Left cardiac atrium (tissue), 4 donors: ENCODE results near the gene SLC25A22. TPM values are rescaled to one million over a fixed set of nuclear protein-coding genes. Genes with fewer than 3 reads are reported as not detected.

Experiments used
- ATAC-seq, 2 donors: fragments of 200-7000 bp; cut with Tn5 transposase; one replicate each; pipeline ENCODE4 v1.9.1; 2020; ENCODE audit warnings: mild to moderate bottlenecking in 2 of 2, moderate library complexity in 2 of 2
- DNase-seq: peaks from one replicate; pipeline ENCODE4 v3.0.0-alpha.2; 2020
- intact Hi-C, 2 donors: fragments of 100-400 bp; cut with DNase I; formaldehyde crosslinking; loops; one replicate each; pipeline versions ENCODE4 v1.14.1 to v1.15.1; 2022 to 2023
- total RNA-seq, 2 donors: library from RNA; stranded (reverse); fragmentation: NEBNext Ultra II Directional; extraction: Animal tissue kit (Norgen Biotek cat#: 25700); gene quantifications; one replicate each; pipeline ENCODE4 v1.2.1, GENCODE V29; 2021
- donor health status: DM: no; HTN: yes; CAD: no.
- donor health status: DM: no; HTN: yes; CAD: no; lungs with severe emphysema.
- donor health status: DM: yes; HTN: yes; CAD: no.
- donor health status: Dilated cardiomyopathy.

Gene SLC25A22
- total RNA-seq, 2 donors from 2014 or later = 6.5 to 11.6 TPM

DNA sequence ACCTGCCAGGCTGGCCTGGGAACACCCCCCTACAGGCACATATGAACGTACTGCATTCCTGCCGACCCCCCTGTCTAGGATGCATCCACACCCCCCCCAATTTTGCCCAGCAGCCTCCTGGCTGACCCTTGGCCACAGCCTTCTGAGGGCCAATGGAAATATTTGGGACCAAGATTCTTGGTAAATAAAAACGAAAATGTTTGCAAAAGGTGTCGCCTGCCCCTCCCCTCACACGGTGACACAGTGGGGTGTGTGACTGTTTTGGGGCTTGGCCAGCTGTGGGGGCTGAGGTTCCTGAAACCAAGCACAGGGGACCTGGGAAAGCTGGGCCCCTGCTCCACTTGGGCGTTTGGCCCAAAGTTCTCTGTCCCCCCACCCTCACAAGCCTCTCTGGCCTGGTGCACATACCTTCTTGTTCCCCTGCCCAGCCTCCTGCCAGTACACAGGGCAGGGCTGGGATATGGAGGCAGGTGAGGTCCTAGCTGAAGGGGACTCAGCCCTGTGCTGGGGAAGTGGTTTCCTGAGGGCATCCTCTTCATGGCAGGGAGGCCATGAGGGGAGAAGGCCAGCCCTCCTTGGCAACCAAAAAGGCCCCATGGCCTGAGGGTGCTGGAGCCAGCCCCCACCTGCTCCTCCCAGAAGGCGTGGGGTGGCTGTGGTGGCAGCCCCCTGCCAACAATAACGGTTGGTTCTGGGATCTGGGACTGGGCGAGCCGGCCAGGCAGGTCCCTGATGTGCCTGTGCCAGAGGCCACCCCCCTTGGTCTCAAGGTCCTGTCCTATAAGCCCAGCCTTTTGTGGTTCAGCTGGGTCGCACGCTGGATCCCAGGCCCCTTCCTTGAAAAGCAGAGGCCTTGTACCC is 27.5 kb upstream of the SLC25A22 start:
- intact Hi-C loops = no loop called here
- DNase-seq (no peak), ATAC-seq (no peak)

DNA sequence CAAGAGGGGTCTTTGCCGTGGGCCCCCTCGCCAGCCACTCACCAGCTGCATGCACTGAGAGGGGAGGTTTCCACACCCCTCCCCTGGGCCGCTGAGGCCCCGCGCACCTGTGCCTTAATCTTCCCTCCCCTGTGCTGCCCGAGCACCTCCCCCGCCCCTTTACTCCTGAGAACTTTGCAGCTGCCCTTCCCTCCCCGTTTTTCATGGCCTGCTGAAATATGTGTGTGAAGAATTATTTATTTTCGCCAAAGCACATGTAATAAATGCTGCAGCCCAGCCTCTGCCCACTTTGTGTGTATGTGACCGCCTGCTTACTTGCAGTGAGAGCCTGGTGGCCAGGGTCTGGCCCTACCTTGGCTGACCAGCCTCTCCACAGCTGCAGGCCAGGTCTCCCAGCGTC is 26.9 kb upstream of the SLC25A22 start:
- DNase-seq = no peak
- intact Hi-C loops = no loop called here
- no peak for ATAC-seq

GRCh38 chr11:824292-824880 is 26.3 kb upstream of the SLC25A22 start:
- ATAC-seq = no peak
- DNase-seq = no peak
- intact Hi-C loops = no loop called here

GRCh38 chr11:823441-824291 is 25.6 kb upstream of the SLC25A22 start:
- ATAC-seq (no peak), DNase-seq (no peak)
- intact Hi-C loops = no loop called here

DNA sequence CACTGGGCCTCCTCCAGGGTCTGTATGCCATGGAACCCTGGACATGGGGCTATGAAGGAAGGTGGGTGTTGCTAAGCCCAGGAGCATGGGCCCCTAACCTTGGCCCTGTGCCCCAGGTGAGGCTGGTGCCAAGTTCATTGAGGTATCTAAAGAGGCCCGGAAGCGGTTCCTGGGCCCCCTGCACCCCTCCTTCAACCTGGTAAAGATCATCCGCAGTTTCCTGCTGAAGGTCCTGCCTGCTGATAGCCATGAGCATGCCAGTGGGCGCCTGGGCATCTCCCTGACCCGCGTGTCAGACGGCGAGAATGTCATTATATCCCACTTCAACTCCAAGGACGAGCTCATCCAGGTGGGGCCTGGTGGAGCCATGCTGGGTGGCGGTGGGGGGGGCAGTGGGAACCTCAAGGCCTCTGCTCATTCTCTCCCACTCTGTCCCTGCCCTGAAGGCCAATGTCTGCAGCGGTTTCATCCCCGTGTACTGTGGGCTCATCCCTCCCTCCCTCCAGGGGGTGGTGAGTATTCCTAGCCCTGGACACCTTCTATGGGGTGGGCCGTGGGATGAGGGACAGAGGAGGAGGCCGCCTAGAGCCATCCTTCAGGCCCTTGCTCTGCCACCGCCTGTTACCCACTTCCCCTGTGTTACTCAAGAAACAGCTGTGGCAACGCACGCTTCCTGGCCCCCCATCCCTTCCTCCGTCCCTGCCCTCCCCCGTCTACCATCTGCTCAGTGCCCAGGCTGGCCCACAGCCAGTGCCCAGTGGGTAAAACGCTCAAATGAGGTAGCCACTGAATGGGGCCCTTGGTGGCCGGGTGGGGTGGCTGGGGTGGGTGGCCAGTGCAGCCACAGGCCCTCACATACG is 23.7 kb upstream of the SLC25A22 start:
- intact Hi-C loops = no loop called here
- DNase-seq (no peak), ATAC-seq (peak in 1 of 2 donors; percentile 2)

GRCh38 chr11:820655-821511 is 22.8 kb upstream of the SLC25A22 start:
- DNase-seq (peak; percentile 80), ATAC-seq (peak; percentile 34 to 42)
- intact Hi-C loops = no loop called here

DNA sequence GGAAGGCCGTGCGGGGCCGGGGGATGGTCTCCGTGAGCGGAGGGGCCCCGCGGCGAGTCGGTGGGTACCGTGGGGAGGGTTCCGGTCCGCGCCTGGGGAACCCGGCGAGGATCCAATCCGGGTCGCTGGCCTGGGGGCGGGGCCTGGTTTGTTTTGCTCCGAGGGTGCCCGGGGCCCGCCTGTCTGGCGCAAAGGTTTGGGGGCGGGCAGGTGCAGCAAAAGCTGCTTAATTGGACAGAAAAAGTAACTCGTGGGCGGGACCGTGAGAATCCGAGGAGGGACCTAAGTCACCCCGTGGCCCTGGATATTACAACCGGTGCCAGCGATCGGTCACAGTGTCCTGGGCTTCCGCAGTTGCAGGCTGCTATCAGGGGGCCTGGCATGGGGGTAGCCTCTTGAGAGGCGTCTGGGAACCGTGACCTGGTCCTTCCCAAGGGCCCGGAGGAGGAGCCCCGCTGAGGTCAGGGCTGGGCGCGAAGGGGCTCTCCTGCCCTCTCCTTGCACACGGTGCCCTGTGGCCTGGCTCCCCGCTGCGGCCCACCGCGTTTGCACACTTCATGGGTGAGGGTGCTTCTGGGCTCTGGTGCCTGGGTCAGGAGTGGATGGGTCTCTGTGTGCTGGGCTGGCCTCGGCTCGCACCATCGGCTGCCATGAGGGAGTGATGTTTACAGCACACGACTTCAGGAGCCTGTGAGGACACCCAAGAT is 22.0 kb upstream of the SLC25A22 start:
- intact Hi-C loops = no loop called here
- ATAC-seq (peak; percentile 69), DNase-seq (peak; percentile 92)

DNA sequence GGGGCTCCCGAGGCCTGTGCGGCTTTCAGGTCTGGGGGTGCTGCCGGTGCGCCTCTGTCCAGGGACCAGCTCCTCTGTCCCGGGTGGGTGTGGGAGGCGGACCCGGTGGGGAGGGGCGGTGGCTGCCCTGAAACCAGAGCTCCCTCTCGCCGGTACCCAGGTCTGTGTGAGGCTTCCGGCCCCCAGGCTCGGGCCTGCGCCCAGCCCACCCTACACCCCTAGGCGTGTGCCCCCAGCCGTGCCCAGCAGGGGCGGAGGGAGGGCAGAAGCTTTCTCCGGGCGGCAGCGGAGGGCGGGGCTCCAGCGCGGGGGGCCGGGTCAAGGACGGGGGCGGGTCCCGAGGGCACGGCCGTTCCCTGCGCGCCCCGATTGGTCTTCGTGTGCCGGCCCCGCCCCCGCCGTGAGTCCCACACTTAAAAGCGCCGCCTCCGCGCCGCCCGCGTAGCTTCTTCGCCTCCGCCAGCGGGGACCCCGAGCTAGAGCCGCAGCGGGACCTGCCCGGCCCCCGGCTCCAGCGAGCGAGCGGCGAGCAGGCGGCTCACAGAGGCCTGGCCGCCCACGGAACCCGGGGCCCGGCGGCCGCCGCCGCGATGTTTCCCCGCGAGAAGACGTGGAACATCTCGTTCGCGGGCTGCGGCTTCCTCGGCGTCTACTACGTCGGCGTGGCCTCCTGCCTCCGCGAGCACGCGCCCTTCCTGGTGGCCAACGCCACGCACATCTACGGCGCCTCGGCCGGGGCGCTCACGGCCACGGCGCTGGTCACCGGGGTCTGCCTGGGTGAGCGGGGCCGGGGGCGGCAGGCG is 21.2 kb upstream of the SLC25A22 start:
- DNase-seq (peak; percentile 94), ATAC-seq (peak; percentile 85 to 88)
- intact Hi-C loops = no loop called here

DNA sequence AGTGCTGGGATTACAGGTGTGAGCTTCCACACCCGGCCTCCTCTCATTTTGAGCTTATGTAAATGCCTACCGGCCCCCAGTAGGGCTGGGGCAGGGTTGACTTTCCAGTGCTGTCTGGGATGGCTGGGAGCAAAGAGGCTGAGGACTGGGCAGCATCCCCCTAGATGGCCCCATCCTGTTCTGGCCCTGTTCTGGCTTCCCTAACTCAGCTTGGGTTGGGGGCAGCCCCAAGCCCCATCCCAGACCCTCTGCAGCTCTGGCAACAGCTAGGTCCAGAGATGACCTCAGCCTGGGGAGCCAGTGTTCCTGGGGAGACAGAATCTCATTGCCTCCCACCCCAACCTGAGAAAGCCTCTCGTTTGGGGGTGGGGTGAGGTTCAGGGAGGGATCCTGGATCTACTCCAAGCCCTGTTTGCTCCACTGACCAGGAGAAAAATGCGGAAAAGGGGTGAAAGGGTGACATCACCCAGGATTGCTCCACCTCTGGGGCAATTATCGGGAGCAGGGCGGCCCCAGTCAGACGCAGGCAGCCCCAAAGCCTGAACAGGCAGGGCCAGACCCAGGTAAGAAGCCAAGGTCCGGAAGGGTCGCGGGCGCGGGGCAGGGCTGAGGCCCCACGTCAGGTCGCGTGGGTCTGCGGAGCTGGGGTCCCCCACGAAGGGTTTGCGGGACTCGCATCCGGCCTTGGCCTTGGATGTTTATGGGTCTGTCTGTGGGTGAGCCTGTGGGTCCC is 20.5 kb upstream of the SLC25A22 start, which contains the start of gene PNPLA2:
TSS of gene PNPLA2 (plus strand) at position 519 of the 733 bp plus-strand sequence. CDS start 805 bp downstream, outside the sequence.
- DNase-seq = no peak
- intact Hi-C loops = no loop called here
- peak; percentile 2 for ATAC-seq

DNA sequence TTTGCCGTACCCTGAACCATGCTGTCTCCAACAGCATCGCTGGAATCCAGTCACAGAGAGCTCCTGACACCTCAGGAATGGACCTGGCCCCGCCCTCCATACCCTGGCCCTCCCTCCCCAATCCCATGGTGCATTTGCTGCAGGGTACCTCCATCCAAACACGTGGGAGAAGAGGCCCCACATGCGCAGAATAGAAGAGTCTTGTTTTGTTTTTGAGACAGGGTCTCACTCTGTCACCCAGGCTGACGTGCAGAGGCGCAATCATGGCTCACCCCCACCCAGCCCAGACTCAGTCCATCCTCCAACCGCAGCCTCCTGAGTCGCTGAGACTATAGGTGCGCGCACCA is 18.3 kb upstream of the SLC25A22 start:
- no peak for DNase-seq
- intact Hi-C loops = no loop called here
- ATAC-seq = no peak

- DNase-seq = no peak
- ATAC-seq = no peak
- intact Hi-C loops = no loop called here
Observed at GRCh38 chr11:815675-816432, 17.8 kb upstream of the SLC25A22 start.

DNA sequence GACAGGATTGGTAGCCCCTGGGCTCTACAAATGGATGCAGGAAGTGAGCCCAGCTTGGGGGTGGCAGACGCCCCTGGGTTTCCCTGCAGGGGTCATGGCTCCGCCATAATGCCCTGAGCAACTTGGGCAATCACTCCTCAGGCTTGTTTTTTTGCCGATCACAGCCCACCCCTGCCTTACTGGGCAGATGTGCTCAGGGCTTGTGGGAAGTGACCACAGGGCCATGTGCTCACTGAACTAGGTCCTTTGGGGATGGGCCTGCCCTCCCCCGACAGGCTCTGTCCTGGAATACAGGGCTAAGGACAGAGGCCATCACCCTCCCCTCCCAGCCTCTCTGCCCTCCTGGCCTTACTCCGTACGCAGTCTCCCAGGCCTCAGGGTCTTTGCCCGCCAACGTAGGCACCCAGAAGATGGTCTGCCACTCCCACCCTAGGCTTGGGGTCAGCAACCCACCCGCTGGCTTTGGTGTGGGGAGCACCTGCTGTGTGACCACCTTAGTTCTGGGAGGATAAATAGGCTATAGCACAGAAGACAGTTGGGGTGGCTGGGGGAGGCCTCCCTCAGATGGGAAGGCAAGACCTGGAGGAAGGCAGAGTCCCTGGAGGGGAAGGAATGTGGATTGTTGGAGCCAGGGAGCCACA is 15.5 kb upstream of the SLC25A22 start:
- ATAC-seq (no peak), DNase-seq (no peak)
- intact Hi-C loops = no loop called here

GRCh38 chr11:813072-813455 is 15.0 kb upstream of the SLC25A22 start:
- intact Hi-C loops = no loop called here
- ATAC-seq = no peak
- no peak for DNase-seq

DNA sequence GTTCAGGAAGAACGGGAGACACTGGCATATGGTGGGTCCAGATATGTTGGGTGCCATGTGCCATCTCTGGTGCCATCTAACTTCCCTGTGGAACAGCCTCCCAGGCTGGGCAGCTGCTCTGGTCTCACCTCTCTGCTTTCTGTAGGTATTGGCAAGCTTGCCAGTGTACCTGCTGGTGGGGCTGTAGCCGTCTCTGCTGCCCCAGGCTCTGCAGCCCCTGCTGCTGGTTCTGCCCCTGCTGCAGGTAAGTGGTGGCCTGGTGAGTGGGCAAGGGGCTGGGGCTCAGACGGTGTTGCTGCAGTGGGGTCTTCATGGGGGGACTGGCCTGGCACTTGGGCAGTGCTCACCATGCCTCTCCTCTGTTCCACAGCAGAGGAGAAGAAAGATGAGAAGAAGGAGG is 14.3 kb upstream of the SLC25A22 start:
- DNase-seq = no peak
- ATAC-seq = no peak
- intact Hi-C loops = no loop called here
